Tibial nerve (tissue), 4 donors: Measurements from ENCODE around the gene SPATA13. TPM values are rescaled to one million over a fixed set of nuclear protein-coding genes. Genes with fewer than 3 reads are reported as not detected.
A peak's percentile ranks its signal among the peaks of the same experiment; 100 is the strongest.

ENCODE experiments used
- DNase-seq, 2 donors: peaks; one replicate each; pipeline ENCODE4 v3.0.0-alpha.2; 2019; ENCODE audit warnings: low spot score in 2 of 2
- H3K27ac ChIP-seq, 4 donors: fragments of 200-600 bp; sonication (generic) in 3 of 4; one replicate each; pipeline ENCODE4 v1.5.1; 2017 to 2019; ENCODE audit warnings: mild to moderate bottlenecking in 1 of 4
- H3K27me3 ChIP-seq, 2 donors: fragments of 200-600 bp; sonication (generic) in 1 of 2; one replicate each; pipeline versions ENCODE4 v1.5.1 to v1.6.0; 2017 to 2019
- H3K36me3 ChIP-seq, 3 donors: fragments of 200-600 bp; sonication (generic); one replicate each; pipeline ENCODE4 v1.5.1; 2018 to 2019
- H3K4me1 ChIP-seq, 4 donors: fragments of 200-600 bp; sonication (generic) in 3 of 4; one replicate each; pipeline ENCODE4 v1.5.1; 2017 to 2019
- H3K4me3 ChIP-seq, 4 donors: fragments of 200-600 bp; sonication (generic) in 3 of 4; one replicate each; pipeline ENCODE4 v1.5.1; 2017 to 2019; ENCODE audit warnings: mild to moderate bottlenecking in 1 of 4, moderate library complexity in 1 of 4
- H3K9me3 ChIP-seq, 4 donors: fragments of 200-600 bp; sonication (generic) in 3 of 4; one replicate each; pipeline ENCODE4 v1.5.1; 2017 to 2019
- EP300 ChIP-seq, 2 donors: sonication (generic); formaldehyde crosslinking; IDR thresholded peaks; one replicate each; pipeline ENCODE4 v1.6.1; 2017; ENCODE audit warnings: antibody characterized with exemption in 2 of 2, mild to moderate bottlenecking in 1 of 2
- POLR2A ChIP-seq, 2 donors: fragments of 450-650 bp; IDR thresholded peaks; one replicate each; pipeline ENCODE4 v1.6.1; 2017; ENCODE audit warnings: antibody characterized with exemption in 2 of 2, mild to moderate bottlenecking in 2 of 2, moderate library complexity in 2 of 2
- WGBS, 2 donors: methylation state at CpG; one replicate each; pipeline ENCODE4 v1.1.5; 2018; 5-methylcytosine and 5-hydroxymethylcytosine counted together
- total RNA-seq, 4 donors: library from RNA; depleted of rRNA; stranded (reverse); fragments of >200 nt; gene quantifications; one replicate each; pipeline ENCODE4 v1.1.0, GENCODE V29; 2016
- TF ChIP-seq, protein P1 (sequence below), 5 experiments: fragments of 200-600 bp in 3 of 5; fragments of 450-650 bp in 2 of 5; sonication (generic) in 3 of 5; IDR thresholded peaks; one replicate each; pipeline ENCODE4 v1.5.1; 2016 to 2019; ENCODE audit warnings: antibody characterized with exemption in 5 of 5, mild to moderate bottlenecking in 3 of 5, moderate library complexity in 2 of 5

The SPATA13 gene
- total RNA-seq, 4 donors from 2014 or later: 35.0 to 96.0 (median 51.7) TPM

DNA sequence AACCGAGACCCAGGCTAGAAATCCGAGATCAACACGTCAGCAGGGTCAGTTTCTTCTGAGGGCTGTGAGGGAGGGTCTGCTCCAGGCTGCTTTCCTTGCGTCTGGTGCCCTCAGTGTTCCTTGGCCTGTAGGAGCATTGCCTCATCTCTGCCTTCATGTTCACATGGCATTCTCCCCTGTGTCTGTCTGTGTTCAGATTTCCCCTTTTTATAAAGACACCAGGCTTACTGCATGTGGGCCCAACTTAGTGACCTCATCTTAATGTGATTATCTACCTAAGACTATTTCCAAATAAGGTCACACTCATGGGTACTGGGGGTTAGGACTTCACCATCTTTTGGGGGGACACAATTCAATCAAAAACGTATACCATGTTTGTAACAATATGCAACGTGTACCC is 91.6 kb downstream of the SPATA13 start:
- no peaks in the 10 kb centered on the region for H3K9me3 ChIP-seq
- DNase-seq: no peak
- H3K27ac ChIP-seq: peak overlapping the region in 1 of 4 donors; percentile 63
- WGBS, 2 donors: 89 to 90% methylated on average over 6 of the region's 6 CpGs
- no peaks in the 10 kb centered on the region for H3K27me3 ChIP-seq
- peaks cover 0 to 15% (median 4%) of the 10 kb centered on the region in 4 donors for H3K4me1 ChIP-seq
- TF ChIP-seq, protein P1, sequence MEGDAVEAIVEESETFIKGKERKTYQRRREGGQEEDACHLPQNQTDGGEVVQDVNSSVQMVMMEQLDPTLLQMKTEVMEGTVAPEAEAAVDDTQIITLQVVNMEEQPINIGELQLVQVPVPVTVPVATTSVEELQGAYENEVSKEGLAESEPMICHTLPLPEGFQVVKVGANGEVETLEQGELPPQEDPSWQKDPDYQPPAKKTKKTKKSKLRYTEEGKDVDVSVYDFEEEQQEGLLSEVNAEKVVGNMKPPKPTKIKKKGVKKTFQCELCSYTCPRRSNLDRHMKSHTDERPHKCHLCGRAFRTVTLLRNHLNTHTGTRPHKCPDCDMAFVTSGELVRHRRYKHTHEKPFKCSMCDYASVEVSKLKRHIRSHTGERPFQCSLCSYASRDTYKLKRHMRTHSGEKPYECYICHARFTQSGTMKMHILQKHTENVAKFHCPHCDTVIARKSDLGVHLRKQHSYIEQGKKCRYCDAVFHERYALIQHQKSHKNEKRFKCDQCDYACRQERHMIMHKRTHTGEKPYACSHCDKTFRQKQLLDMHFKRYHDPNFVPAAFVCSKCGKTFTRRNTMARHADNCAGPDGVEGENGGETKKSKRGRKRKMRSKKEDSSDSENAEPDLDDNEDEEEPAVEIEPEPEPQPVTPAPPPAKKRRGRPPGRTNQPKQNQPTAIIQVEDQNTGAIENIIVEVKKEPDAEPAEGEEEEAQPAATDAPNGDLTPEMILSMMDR (IDR thresholded peaks at IDR 0.05): no peak
- no peak for TF ChIP-seq EP300 (IDR thresholded peaks at IDR 0.05)
- TF ChIP-seq POLR2A (IDR thresholded peaks at IDR 0.05): no peak
- H3K36me3 ChIP-seq: peaks cover 0 to 44% (median 0%) of the 10 kb centered on the region in 3 donors
- no peak overlapping the region for H3K4me3 ChIP-seq

GRCh38 chr13:24253520-24254145 is 93.1 kb downstream of the SPATA13 start:
- H3K27me3 ChIP-seq: no peaks in the 10 kb centered on the region
- peaks cover 0 to 44% (median 0%) of the 10 kb centered on the region in 3 donors for H3K36me3 ChIP-seq
- no peak overlapping the region for H3K4me3 ChIP-seq
- H3K4me1 ChIP-seq: peaks cover 0 to 15% (median 4%) of the 10 kb centered on the region in 4 donors
- DNase-seq: no peak
- H3K27ac ChIP-seq: peak overlapping the region in 2 of 4 donors; percentile 22 to 40
- WGBS, 2 donors: 77 to 79% methylated on average over 9 of the region's 9 CpGs
- no peaks in the 10 kb centered on the region for H3K9me3 ChIP-seq
- TF ChIP-seq POLR2A (IDR thresholded peaks at IDR 0.05) (no peak), EP300 (IDR thresholded peaks at IDR 0.05) (no peak)
- TF ChIP-seq, protein P1 (IDR thresholded peaks at IDR 0.05): no peak

GRCh38 chr13:24254146-24254841 is 93.8 kb downstream of the SPATA13 start:
- no peaks in the 10 kb centered on the region for H3K27me3 ChIP-seq
- peaks cover 0 to 15% (median 4%) of the 10 kb centered on the region in 4 donors for H3K4me1 ChIP-seq
- no peak for TF ChIP-seq EP300 (IDR thresholded peaks at IDR 0.05)
- peak overlapping the region in 3 of 4 donors; percentile 40 to 56 (median 47) for H3K27ac ChIP-seq
- no peak overlapping the region for H3K4me3 ChIP-seq
- DNase-seq: no peak
- WGBS, 2 donors: 75 to 88% methylated on average over 10 of the region's 10 CpGs
- peaks cover 0 to 44% (median 0%) of the 10 kb centered on the region in 3 donors for H3K36me3 ChIP-seq
- no peaks in the 10 kb centered on the region for H3K9me3 ChIP-seq

DNA sequence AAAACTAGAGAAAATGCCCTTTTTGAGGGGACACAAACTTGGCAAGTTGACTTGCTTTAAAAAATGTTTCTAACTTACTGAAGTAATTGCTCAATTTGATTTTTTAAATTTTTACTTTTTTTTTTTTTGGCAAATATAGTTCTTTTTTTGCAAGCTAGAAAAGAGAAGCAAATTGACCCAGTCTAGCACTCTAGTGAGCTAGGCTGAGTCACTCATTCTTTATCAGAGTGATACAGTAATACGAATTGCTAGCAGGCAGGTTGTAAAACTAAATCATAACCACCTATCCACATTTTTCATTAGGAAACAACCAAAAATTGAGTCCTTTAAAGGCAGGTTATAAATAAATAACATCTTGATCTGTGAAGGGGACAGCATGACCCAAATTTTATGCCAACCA is 97.0 kb downstream of the SPATA13 start:
- no peak for DNase-seq
- 85 to 90% methylated on average over 1 of the region's 1 CpG for WGBS, 2 donors
- H3K27ac ChIP-seq: no peak overlapping the region
- H3K4me3 ChIP-seq: no peak overlapping the region
- H3K4me1 ChIP-seq: peaks cover 0 to 26% (median 5%) of the 10 kb centered on the region in 4 donors
- TF ChIP-seq POLR2A (IDR thresholded peaks at IDR 0.05) (no peak), EP300 (IDR thresholded peaks at IDR 0.05) (no peak)
- TF ChIP-seq, protein P1 (IDR thresholded peaks at IDR 0.05): no peak
- H3K27me3 ChIP-seq: no peaks in the 10 kb centered on the region
- H3K36me3 ChIP-seq: peaks cover 0 to 28% (median 0%) of the 10 kb centered on the region in 3 donors
- H3K9me3 ChIP-seq: no peaks in the 10 kb centered on the region

- DNase-seq: no peak
- Histone ChIP-seq H3K27me3 (no peaks in the 10 kb centered on the region), H3K4me1 (peaks cover 0 to 32% (median 6%) of the 10 kb centered on the region in 4 donors), H3K36me3 (no peaks in the 10 kb centered on the region), H3K27ac (peak overlapping the region in 1 of 4 donors; percentile 17), H3K9me3 (no peaks in the 10 kb centered on the region), H3K4me3 (no peak overlapping the region)
- TF ChIP-seq, protein P1 (IDR thresholded peaks at IDR 0.05): no peak
- no peak for TF ChIP-seq EP300 (IDR thresholded peaks at IDR 0.05)
- no peak for TF ChIP-seq POLR2A (IDR thresholded peaks at IDR 0.05)
- 54 to 55% methylated on average over 3 of the region's 3 CpGs for WGBS, 2 donors
These were observed 101.0 kb downstream of the SPATA13 start for GRCh38 chr13:24261566-24261965.
